ENCODE data around the gene TCEAL8. TPM values are rescaled to one million over a fixed set of nuclear protein-coding genes. Genes with fewer than 3 reads are reported as not detected.

TCEAL8 gene
- total RNA-seq (2021; fragmentation: NEBNext Ultra II Directional; extraction: Animal tissue kit (Norgen Biotek cat#: 25700)) (81.0 and 82.2 TPM in 2 replicates), polyA plus RNA-seq (2011; rRNA removed) (17.9 and 47.2 TPM in 2 replicates), polyA minus RNA-seq (2011; rRNA and poly(A)+ RNA removed) (10.4 and 13.6 TPM in 2 replicates)
- polyA plus RNA-seq (2011; cell fraction: cytosol; rRNA removed) = 58.5 TPM
- polyA plus RNA-seq (2011; cell fraction: nucleus; rRNA removed) = 5.2 TPM
- 46.2 to 100 TPM (median 50.2 TPM) in 4 replicates for polyA plus RNA-seq (2012, experiment 1 of 2)
- polyA plus RNA-seq (2012, experiment 2 of 2) = 18.8 TPM
- polyA plus RNA-seq (2013, experiment 1 of 2) = 130 TPM
- polyA plus RNA-seq (2013, experiment 2 of 2) = 133 TPM
- 16.7 TPM for polyA minus RNA-seq (2011; cell fraction: cytosol; rRNA and poly(A)+ RNA removed)
- polyA minus RNA-seq (2011; cell fraction: nucleus; rRNA and poly(A)+ RNA removed) = 13.8 TPM
- long read RNA-seq, experiment 1, transcript TCEAL8-201 (2 exons, 1,131 nt) = minor isoform, 10 of 150 reads
- long read RNA-seq, experiment 1, transcript TCEAL8-202 (3 exons, 1,222 nt) = major isoform, 33 of 150 reads
- long read RNA-seq, experiment 1, partial matches to known transcripts = 3 of 150 reads
- long read RNA-seq, experiment 1, other reads (novel, unspliced or antisense) = 104 of 150 reads
- long read RNA-seq, experiment 2, transcript TCEAL8-201 (2 exons, 1,131 nt) = minor isoform, 96 of 359 reads
- long read RNA-seq, experiment 2, transcript TCEAL8-202 (3 exons, 1,222 nt) = major isoform, 255 of 359 reads
- long read RNA-seq, experiment 2, partial matches to known transcripts = 3 of 359 reads
- long read RNA-seq, experiment 2, other reads (novel, unspliced or antisense) = 5 of 359 reads

- H3K23ac ChIP-seq (ENCODE audit: insufficient read length) = no peak within 1 kb of the TSS
- H3K27me3 ChIP-seq (replicated peaks in 1 of 4; ENCODE audit: control insufficient read depth in 3 of 4, extremely low read depth in 1 of 4, insufficient read depth in 3 of 4, low read length in 3 of 4) = no peaks in the 10 kb centered on the region
- peak within 1 kb of the TSS; percentile 84 to 96 (median 88) for H3K4me3 ChIP-seq (ENCODE audit: extremely low read depth in 1 of 4, insufficient read depth in 2 of 4, low read depth in 3 of 4, low read length in 4 of 4)
- no peak within 1 kb of the TSS for H4K91ac ChIP-seq (replicated peaks; ENCODE audit: insufficient read length, low read length)
- H2BK5ac ChIP-seq (ENCODE audit: low read depth, low read length) = peak within 1 kb of the TSS; percentile 29
- DNase-seq (ENCODE audit: low read depth in 1 of 2, low spot score in 2 of 2) (peak; percentile 31 to 61), FAIRE-seq (peak; percentile 86)
- peaks cover 0 to 13% of the 10 kb centered on the region in 2 experiments; a peak in 2 of 4 replicates for H3K79me2 ChIP-seq (ENCODE audit: control insufficient read depth in 1 of 2, insufficient read depth in 2 of 2, low read length in 2 of 2)
- POLR2A ChIA-PET (ENCODE audit: partially characterized antibody) = interaction anchor here (0.6 to 1.9 kb wide), 7 partner anchors 8 to 180 kb away, joined by 3 to 10 read pairs (median 4); no protein-coding TSS in a partner anchor
- H2AFZ ChIP-seq (ENCODE audit: low read length) = peak within 1 kb of the TSS; percentile 90
- H3K14ac ChIP-seq (ENCODE audit: insufficient read length) = no peak within 1 kb of the TSS
- H3K9me3 ChIP-seq (ENCODE audit: insufficient read depth in 2 of 2, low read depth in 1 of 2, low read length in 1 of 2) = no peaks in the 10 kb centered on the region
- peak within 1 kb of the TSS; percentile 86 for H3K56ac ChIP-seq (replicated peaks; ENCODE audit: insufficient read length, low read depth, low read length)
- peak within 1 kb of the TSS; percentile 69 for H2BK120ac ChIP-seq (replicated peaks; ENCODE audit: low read depth, low read length)
- H2AK5ac ChIP-seq (ENCODE audit: low read depth, low read length) = no peak within 1 kb of the TSS
- peak within 1 kb of the TSS; percentile 81; the same call in 1 of the 2 replicates for H4K8ac ChIP-seq (ENCODE audit: extremely low read depth, insufficient read depth, low read length)
- H2BK15ac ChIP-seq (ENCODE audit: low read length) = no peak within 1 kb of the TSS
- peak within 1 kb of the TSS; percentile 83; the same call in 1 of the 2 replicates for H3K18ac ChIP-seq (ENCODE audit: extremely low read depth, low read length)
- H3K27ac ChIP-seq (ENCODE audit: low read depth, low read length) = peak within 1 kb of the TSS; percentile 86
- CTCF ChIA-PET (ENCODE audit: partially characterized antibody) = no interaction called here
- peak within 1 kb of the TSS; percentile 60 to 89 (median 82) for H3K9ac ChIP-seq (replicated peaks in 1 of 4; ENCODE audit: extremely low read depth in 1 of 4, low read depth in 3 of 4, low read length in 3 of 4)
- peak within 1 kb of the TSS; percentile 73 to 82 for H3K4me2 ChIP-seq (ENCODE audit: insufficient read depth in 1 of 2, low read depth in 2 of 2, low read length in 2 of 2)
- H3K36me3 ChIP-seq (ENCODE audit: control insufficient read depth in 2 of 4, insufficient read depth in 4 of 4, low read length in 3 of 4) = peaks cover 0 to 14% (median 6%) of the 10 kb centered on the region in 4 experiments; a peak in 5 of 8 replicates
- no peak within 1 kb of the TSS; the same call in 1 of the 2 replicates for H2BK12ac ChIP-seq (ENCODE audit: low read depth, low read length)
- H3K4ac ChIP-seq (replicated peaks; ENCODE audit: insufficient read length, low read depth, low read length) = peak within 1 kb of the TSS; percentile 66
- 2% methylated on average over 18 of the region's 22 CpGs; no CpG with 5 or more reads in 1 of the 2 experiments for WGBS, 2 experiments (ENCODE audit: extremely low coverage in 1 of 2, insufficient coverage in 1 of 2, insufficient read length in 1 of 2, insufficient replicate concordance in 2 of 2, low coverage in 1 of 2, low lambda C conversion rate in 2 of 2, missing lambda C conversion rate in 1 of 2)
- no peak within 1 kb of the TSS for H2BK20ac ChIP-seq (ENCODE audit: low read length)
- no peaks in the 10 kb centered on the region for H4K20me1 ChIP-seq (replicated peaks in 1 of 2; ENCODE audit: control insufficient read depth in 1 of 2, insufficient read depth in 2 of 2, low read length in 2 of 2)
- peaks cover 0 to 3% (median 0%) of the 10 kb centered on the region in 4 experiments; a peak in 2 of 7 replicates for H3K4me1 ChIP-seq (replicated peaks in 1 of 4; ENCODE audit: control insufficient read depth in 3 of 4, insufficient read depth in 4 of 4, low read length in 3 of 4)
- peak within 1 kb of the TSS; percentile 57 for H4K5ac ChIP-seq (ENCODE audit: insufficient read length, low read depth, low read length)
- 0 out of 2 replicates have a peak, but pooled peaks cover 2% of the 10 kb centered on the region for H3K23me2 ChIP-seq (ENCODE audit: low read depth, low read length)
- H3K79me1 ChIP-seq (ENCODE audit: low read depth, low read length) = no peaks in the 10 kb centered on the region
- TF ChIP-seq KDM5A (IDR thresholded peaks at IDR 0.05; ENCODE audit: low read length) = no peak
- TF ChIP-seq PHF8 (conservative IDR thresholded peaks at IDR 0.05; ENCODE audit: low read depth, low read length) = peak; percentile 64
- TF ChIP-seq KDM4A (IDR thresholded peaks at IDR 0.05; ENCODE audit: low read depth, low read length, severe bottlenecking) = peak; percentile 30
- TF ChIP-seq SP2 (IDR thresholded peaks at IDR 0.05; ENCODE audit: low read length) = no peak
- peak; percentile 90 for TF ChIP-seq CREB1 (IDR thresholded peaks at IDR 0.05)
- no peak for TF ChIP-seq TEAD4 (IDR thresholded peaks at IDR 0.05; ENCODE audit: low read depth, low read length)
- no peak for TF ChIP-seq RFX5 (IDR thresholded peaks at IDR 0.05; ENCODE audit: borderline replicate concordance, low read depth, low read length)
- TF ChIP-seq SP4 (IDR thresholded peaks at IDR 0.05; ENCODE audit: low read length) = no peak
- no peak for TF ChIP-seq JUND (IDR thresholded peaks at IDR 0.05; ENCODE audit: low read length)
- TF ChIP-seq SUZ12 (IDR thresholded peaks at IDR 0.05; ENCODE audit: low read length) = no peak
Observed at GRCh38 chrX:103254921-103255493, at the start of gene TCEAL8. TSS of gene TCEAL8 (minus strand) at chrX:103255155. CDS start at chrX:103253979, 1,176 bp downstream.

All from H1 (cell line).